Measurements from ENCODE around the gene ZNF330.

The ZNF330 gene

GRCh38 chr4:141246683-141247429 is 26.2 kb downstream of the ZNF330 start:
- Histone ChIP-seq H2AFZ (ENCODE audit: low read length) (no peak overlapping the region), H3K36me3 (ENCODE audit: insufficient read depth, low read length) (no peaks in the 10 kb centered on the region), H3K4me3 (ENCODE audit: low read length, poor library complexity, severe bottlenecking) (no peak overlapping the region), H3K9me3 (ENCODE audit: insufficient read depth, low read depth, low read length) (no peaks in the 10 kb centered on the region), H3K4me1 (ENCODE audit: insufficient read depth, low read length, poor library complexity, severe bottlenecking) (no peaks in the 10 kb centered on the region), H3K9me2 (replicated peaks; ENCODE audit: low read depth, low read length) (no peaks in the 10 kb centered on the region), H4K20me1 (ENCODE audit: insufficient read depth, low read length, poor library complexity, severe bottlenecking) (no peaks in the 10 kb centered on the region), H3K27me3 (ENCODE audit: insufficient read depth, low read length, poor library complexity, severe bottlenecking) (no peaks in the 10 kb centered on the region), H3K9ac (ENCODE audit: low read depth, low read length, poor library complexity, severe bottlenecking) (no peak overlapping the region), H3F3A (ENCODE audit: low read depth) (no peaks in the 10 kb centered on the region), H3K79me2 (ENCODE audit: insufficient read depth, low read length) (no peaks in the 10 kb centered on the region), H3K4me2 (ENCODE audit: low read depth, low read length, poor library complexity, severe bottlenecking) (no peak overlapping the region)
- TF ChIP-seq CTCF (conservative IDR thresholded peaks at IDR 0.05; ENCODE audit: low read length) (no peak), EZH2phosphoT487 (IDR thresholded peaks at IDR 0.05; ENCODE audit: borderline replicate concordance) (no peak)

- no peaks in the 10 kb centered on the region for H3K4me1 ChIP-seq (ENCODE audit: insufficient read depth, low read length, poor library complexity, severe bottlenecking)
- H3K36me3 ChIP-seq (ENCODE audit: insufficient read depth, low read length), result no peaks in the 10 kb centered on the region
- no peak overlapping the region for H3K4me2 ChIP-seq (ENCODE audit: low read depth, low read length, poor library complexity, severe bottlenecking)
- H2AFZ ChIP-seq (ENCODE audit: low read length), result no peak overlapping the region
- H3K9me3 ChIP-seq (ENCODE audit: insufficient read depth, low read depth, low read length), result no peaks in the 10 kb centered on the region
- H3K79me2 ChIP-seq (ENCODE audit: insufficient read depth, low read length), result no peaks in the 10 kb centered on the region
- TF ChIP-seq CTCF (conservative IDR thresholded peaks at IDR 0.05; ENCODE audit: low read length) (no peak), EZH2phosphoT487 (IDR thresholded peaks at IDR 0.05; ENCODE audit: borderline replicate concordance) (no peak)
- H3F3A ChIP-seq (ENCODE audit: low read depth), result no peaks in the 10 kb centered on the region
- H3K9ac ChIP-seq (ENCODE audit: low read depth, low read length, poor library complexity, severe bottlenecking), result no peak overlapping the region
- no peak overlapping the region for H3K4me3 ChIP-seq (ENCODE audit: low read length, poor library complexity, severe bottlenecking)
- no peaks in the 10 kb centered on the region for H3K27me3 ChIP-seq (ENCODE audit: insufficient read depth, low read length, poor library complexity, severe bottlenecking)
- H4K20me1 ChIP-seq (ENCODE audit: insufficient read depth, low read length, poor library complexity, severe bottlenecking), result no peaks in the 10 kb centered on the region
- no peaks in the 10 kb centered on the region for H3K9me2 ChIP-seq (replicated peaks; ENCODE audit: low read depth, low read length)
Measured at GRCh38 chr4:141247430-141247780, 26.7 kb downstream of the ZNF330 start.

GRCh38 chr4:141248029-141248428 is 27.3 kb downstream of the ZNF330 start:
- TF ChIP-seq EZH2phosphoT487 (IDR thresholded peaks at IDR 0.05; ENCODE audit: borderline replicate concordance) (no peak), CTCF (conservative IDR thresholded peaks at IDR 0.05; ENCODE audit: low read length) (no peak)

More at GRCh38 chr4:141248029-141248428, 27.3 kb downstream of the ZNF330 start:
- no peaks in the 10 kb centered on the region for H3K79me2 ChIP-seq (ENCODE audit: insufficient read depth, low read length)
- H3K9ac ChIP-seq (ENCODE audit: low read depth, low read length, poor library complexity, severe bottlenecking), result no peak overlapping the region
- no peak overlapping the region for H3K4me3 ChIP-seq (ENCODE audit: low read length, poor library complexity, severe bottlenecking)
- H3K4me1 ChIP-seq (ENCODE audit: insufficient read depth, low read length, poor library complexity, severe bottlenecking), result no peaks in the 10 kb centered on the region
- no peaks in the 10 kb centered on the region for H3F3A ChIP-seq (ENCODE audit: low read depth)
- no peaks in the 10 kb centered on the region for H4K20me1 ChIP-seq (ENCODE audit: insufficient read depth, low read length, poor library complexity, severe bottlenecking)
- H2AFZ ChIP-seq (ENCODE audit: low read length), result no peak overlapping the region
- H3K9me2 ChIP-seq (replicated peaks; ENCODE audit: low read depth, low read length), result no peaks in the 10 kb centered on the region
- H3K9me3 ChIP-seq (ENCODE audit: insufficient read depth, low read depth, low read length), result no peaks in the 10 kb centered on the region
- H3K4me2 ChIP-seq (ENCODE audit: low read depth, low read length, poor library complexity, severe bottlenecking), result no peak overlapping the region
- no peaks in the 10 kb centered on the region for H3K36me3 ChIP-seq (ENCODE audit: insufficient read depth, low read length)
- no peaks in the 10 kb centered on the region for H3K27me3 ChIP-seq (ENCODE audit: insufficient read depth, low read length, poor library complexity, severe bottlenecking)
